CD4-positive, alpha-beta T cell (primary cell): ENCODE results near the gene RUNX2. TPM values are rescaled to one million over a fixed set of nuclear protein-coding genes. Genes with fewer than 3 reads are reported as not detected.

ENCODE experiments used
- ATAC-seq: fragments of 200-7000 bp; cut with Tn5 transposase; one replicate; pipeline ENCODE4 v1.10.0; 2022; ENCODE audit warnings: mild to moderate bottlenecking; ENCODE audit not compliant: poor library complexity
- CTCF ChIA-PET: fragments of 350-600 bp; sonication (Branson Sonifier 250); formaldehyde crosslinking; loops from one replicate; lab custom pipeline; 2021; ENCODE audit warnings: antibody characterized with exemption, inconsistent platforms; lab: Charles Lee
- POLR2A ChIA-PET: fragments of 350-600 bp; sonication (Branson Sonifier 250); formaldehyde crosslinking; loops from one replicate; lab custom pipeline; 2021; ENCODE audit warnings: antibody characterized with exemption, inconsistent platforms; lab: Charles Lee
- DNase-seq, 14 experiments: peaks; one replicate each; pipeline ENCODE4 v3.0.0-alpha.2; 2013 to 2020; ENCODE audit warnings: mixed read lengths in 2 of 14
- H3K27ac ChIP-seq, 2 donors: one replicate each; pipeline versions ENCODE4 v1.5.1 to v1.7.0; 2013; ENCODE audit warnings: low read length in 2 of 2, low read depth in 1 of 2, mild to moderate bottlenecking in 1 of 2
- H3K27me3 ChIP-seq, 2 experiments: 1 replicate in 1 of 2; 2 replicates in 1 of 2; pipeline versions ENCODE4 v1.6.1 to v1.7.0; 2013; ENCODE audit warnings: low read length in 2 of 2, control low read depth in 1 of 2, mild to moderate bottlenecking in 1 of 2, moderate library complexity in 1 of 2; ENCODE audit not compliant: insufficient read depth in 2 of 2, control insufficient read depth in 1 of 2
- H3K36me3 ChIP-seq: one replicate; pipeline ENCODE4 v1.6.1; 2013; ENCODE audit warnings: low read length, control low read depth; ENCODE audit not compliant: insufficient read depth
- H3K4me1 ChIP-seq: one replicate; pipeline ENCODE4 v1.6.1; 2013; ENCODE audit warnings: low read length, control low read depth; ENCODE audit not compliant: insufficient read depth
- H3K4me3 ChIP-seq: one replicate; pipeline ENCODE4 v1.5.1; 2013; ENCODE audit warnings: mild to moderate bottlenecking, low read length, moderate library complexity
- H3K9me3 ChIP-seq, 2 experiments: 1 replicate in 1 of 2; 2 replicates in 1 of 2; pipeline versions ENCODE4 v1.6.1 to v1.7.0; 2013; ENCODE audit warnings: low read length in 2 of 2, mild to moderate bottlenecking in 2 of 2, control low read depth in 1 of 2, moderate library complexity in 1 of 2; ENCODE audit not compliant: control insufficient read depth in 1 of 2, insufficient read depth in 1 of 2
- H3K27ac Mint-ChIP-seq: one replicate; pipeline ENCODE4 v1.8.0; 2020; ENCODE audit warnings: mixed read lengths
- H3K27me3 Mint-ChIP-seq: one replicate; pipeline ENCODE4 v1.8.0; 2021; ENCODE audit warnings: mixed read lengths
- H3K36me3 Mint-ChIP-seq: one replicate; pipeline ENCODE4 v1.8.0; 2021; ENCODE audit warnings: low read depth, mixed read lengths
- H3K4me1 Mint-ChIP-seq: one replicate; pipeline ENCODE4 v1.8.0; 2021; ENCODE audit warnings: low read depth, mixed read lengths
- H3K4me3 Mint-ChIP-seq: one replicate; pipeline ENCODE4 v1.8.0; 2020; ENCODE audit warnings: mild to moderate bottlenecking, mixed read lengths
- H3K9me3 Mint-ChIP-seq: one replicate; pipeline ENCODE4 v1.8.0; 2020; ENCODE audit warnings: mixed read lengths
- CTCF ChIP-seq: fragments of 200-600 bp; IDR thresholded peaks from one replicate; pipeline ENCODE4 v1.8.0; 2022; ENCODE audit warnings: antibody characterized with exemption, mild to moderate bottlenecking
- intact Hi-C, 2 experiments: fragments of 100-400 bp; cut with DNase I in 1 of 2; cut with micrococcal nuclease in 1 of 2; formaldehyde crosslinking; loops; one replicate each; pipeline versions ENCODE4 v1.15.1 to v1.9.0; 2023 to 2025; cut with DNase I, micrococcal nuclease
- total RNA-seq, 174 experiments: library from RNA in 2 of 174; stranded (reverse) in 2 of 174; gene quantifications; one replicate each; pipeline ENCODE4 v1.2.3 and lab custom pipeline; 2021 to 2026

RUNX2 gene
- total RNA-seq, 2 experiments from 2014 or later: 17.5 to 18.0 TPM

- Histone ChIP-seq H3K4me1 (no peaks in the 10 kb centered on the region), H3K36me3 (no peaks in the 10 kb centered on the region), H3K4me3 (no peak overlapping the region), H3K27me3 (no peaks in the 10 kb centered on the region), H3K27ac (no peak overlapping the region), H3K9me3 (no peaks in the 10 kb centered on the region)
- H3K36me3 Mint-ChIP-seq: no peaks in the 10 kb centered on the region
- CTCF ChIA-PET: no interaction called here
- no peak for TF ChIP-seq CTCF
- no peak overlapping the region for H3K27ac Mint-ChIP-seq
- intact Hi-C loops: no loop called here
- ATAC-seq (no peak), DNase-seq (no peak)
- no peaks in the 10 kb centered on the region for H3K9me3 Mint-ChIP-seq
- H3K4me3 Mint-ChIP-seq: no peak overlapping the region
- no peaks in the 10 kb centered on the region for H3K27me3 Mint-ChIP-seq
- no peaks in the 10 kb centered on the region for H3K4me1 Mint-ChIP-seq
- POLR2A ChIA-PET: interaction anchor here (1.4 kb wide), 1 partner anchor 12 kb away, joined by 4 read pairs; no protein-coding TSS in a partner anchor
These were observed 361.9 kb downstream of the RUNX2 start for GRCh38 chr6:45689926-45690615.

GRCh38 chr6:45690846-45691245 lies 362.7 kb downstream of the RUNX2 start:
- DNase-seq: no peak
- no peaks in the 10 kb centered on the region for H3K4me1 ChIP-seq
- no peak overlapping the region for H3K27ac ChIP-seq
- intact Hi-C loops: no loop called here
- no peak overlapping the region for H3K4me3 ChIP-seq
- H3K4me1 Mint-ChIP-seq: no peaks in the 10 kb centered on the region
- no peaks in the 10 kb centered on the region for H3K9me3 ChIP-seq
- H3K9me3 Mint-ChIP-seq: no peaks in the 10 kb centered on the region
- H3K4me3 Mint-ChIP-seq: no peak overlapping the region
- CTCF ChIA-PET: no interaction called here
- no peak overlapping the region for H3K27ac Mint-ChIP-seq
- ATAC-seq: no peak
- no peaks in the 10 kb centered on the region for H3K36me3 Mint-ChIP-seq
- no peaks in the 10 kb centered on the region for H3K36me3 ChIP-seq
- TF ChIP-seq CTCF: no peak
- no peaks in the 10 kb centered on the region for H3K27me3 Mint-ChIP-seq
- no peaks in the 10 kb centered on the region for H3K27me3 ChIP-seq
- POLR2A ChIA-PET: interaction anchor here (1.4 kb wide), 1 partner anchor 13 kb away, joined by 4 read pairs; no protein-coding TSS in a partner anchor

DNA sequence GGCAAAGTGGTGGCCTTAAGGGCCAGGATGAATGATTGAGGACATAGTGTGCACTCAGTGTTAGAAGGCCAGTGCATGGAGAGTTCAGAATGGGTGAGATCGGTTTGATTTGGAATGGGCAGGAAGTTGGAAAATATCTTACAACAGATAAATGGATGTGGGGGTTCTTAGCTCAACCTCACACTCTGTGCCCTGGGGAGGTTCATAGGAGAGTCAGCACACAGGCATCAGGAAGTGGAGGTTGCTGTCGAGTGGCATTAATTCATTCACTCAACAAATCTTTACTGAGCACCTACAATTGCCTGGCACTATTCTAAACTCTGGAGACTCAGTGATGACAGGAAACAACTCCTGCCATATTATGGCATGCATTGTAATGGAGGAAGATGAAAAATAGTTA lies 363.3 kb downstream of the RUNX2 start:
- Mint-ChIP-seq H3K27me3 (no peaks in the 10 kb centered on the region), H3K36me3 (no peaks in the 10 kb centered on the region), H3K4me3 (no peak overlapping the region), H3K9me3 (no peaks in the 10 kb centered on the region), H3K4me1 (no peaks in the 10 kb centered on the region), H3K27ac (no peak overlapping the region)
- H3K4me3 ChIP-seq: no peak overlapping the region
- no peaks in the 10 kb centered on the region for H3K27me3 ChIP-seq
- no peaks in the 10 kb centered on the region for H3K36me3 ChIP-seq
- no peak for TF ChIP-seq CTCF
- ATAC-seq (no peak), DNase-seq (no peak)
- H3K4me1 ChIP-seq: no peaks in the 10 kb centered on the region
- no peaks in the 10 kb centered on the region for H3K9me3 ChIP-seq
- ChIA-PET CTCF (no interaction called here), POLR2A (no interaction called here)
- no peak overlapping the region for H3K27ac ChIP-seq
- intact Hi-C loops: no loop called here
